Measurements from ENCODE around the gene SAFB.
"Not testable (repeated sequence)": the region's sequence is repeated elsewhere in the genome, so short reads cannot be mapped to it uniquely, and the experiment has no call there.

The SAFB gene

GRCh38 chr19:5684694-5685430, 62.0 kb downstream of the SAFB start:
- no peak for DNase-seq (ENCODE audit: low read depth)

DNA sequence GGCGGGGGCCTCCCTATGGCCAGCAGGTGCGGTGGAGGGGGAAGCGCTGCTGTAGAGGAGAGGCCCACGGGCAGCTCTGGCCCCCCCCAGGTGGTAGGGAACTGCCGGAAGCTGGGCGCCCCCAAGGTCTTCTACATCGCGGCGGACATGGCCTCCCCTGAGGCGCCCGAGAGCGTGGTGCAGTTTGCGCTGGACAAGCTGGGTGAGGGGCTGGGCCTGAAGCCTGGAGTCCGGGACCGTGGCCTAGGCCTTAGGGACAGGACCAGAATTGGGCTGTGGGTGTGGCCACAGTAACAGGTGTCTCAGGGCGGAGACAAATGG, 63.4 kb downstream of the SAFB start:
- DNase-seq (ENCODE audit: low read depth), result no peak

DNA sequence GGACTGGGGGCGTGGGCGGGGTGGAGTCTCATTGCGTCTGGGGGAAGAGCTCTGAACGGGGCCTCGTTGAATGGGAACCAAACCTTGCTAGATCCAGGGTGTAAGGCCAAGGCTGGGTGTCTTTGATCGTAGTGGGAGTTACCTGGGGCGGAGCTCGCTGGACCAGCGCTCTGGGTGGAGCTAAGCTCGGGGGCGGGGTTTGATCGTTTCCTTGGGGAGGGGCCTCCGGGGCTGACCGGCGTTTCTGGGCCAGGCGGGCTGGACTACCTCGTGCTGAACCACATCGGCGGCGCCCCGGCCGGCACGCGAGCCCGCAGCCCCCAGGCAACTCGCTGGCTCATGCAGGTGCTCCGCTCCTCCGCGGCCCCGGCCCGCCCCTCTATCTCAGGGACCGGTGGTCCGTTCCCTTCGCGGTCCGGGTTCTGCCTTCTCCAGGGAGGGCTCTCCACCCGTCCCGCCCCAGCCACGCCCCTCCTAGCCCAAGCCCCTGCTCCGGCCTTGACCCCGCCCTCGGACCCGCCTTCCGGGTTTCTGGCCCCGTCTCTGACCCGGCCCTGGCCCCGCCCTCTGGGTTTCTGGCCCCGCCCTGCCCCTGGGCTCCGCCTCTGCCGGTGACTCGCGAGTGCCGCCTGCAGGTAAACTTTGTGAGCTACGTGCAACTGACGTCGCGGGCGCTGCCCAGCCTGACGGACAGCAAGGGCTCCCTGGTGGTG, 63.9 kb downstream of the SAFB start:
- DNase-seq (ENCODE audit: low read depth), result peak; percentile 81

DNA sequence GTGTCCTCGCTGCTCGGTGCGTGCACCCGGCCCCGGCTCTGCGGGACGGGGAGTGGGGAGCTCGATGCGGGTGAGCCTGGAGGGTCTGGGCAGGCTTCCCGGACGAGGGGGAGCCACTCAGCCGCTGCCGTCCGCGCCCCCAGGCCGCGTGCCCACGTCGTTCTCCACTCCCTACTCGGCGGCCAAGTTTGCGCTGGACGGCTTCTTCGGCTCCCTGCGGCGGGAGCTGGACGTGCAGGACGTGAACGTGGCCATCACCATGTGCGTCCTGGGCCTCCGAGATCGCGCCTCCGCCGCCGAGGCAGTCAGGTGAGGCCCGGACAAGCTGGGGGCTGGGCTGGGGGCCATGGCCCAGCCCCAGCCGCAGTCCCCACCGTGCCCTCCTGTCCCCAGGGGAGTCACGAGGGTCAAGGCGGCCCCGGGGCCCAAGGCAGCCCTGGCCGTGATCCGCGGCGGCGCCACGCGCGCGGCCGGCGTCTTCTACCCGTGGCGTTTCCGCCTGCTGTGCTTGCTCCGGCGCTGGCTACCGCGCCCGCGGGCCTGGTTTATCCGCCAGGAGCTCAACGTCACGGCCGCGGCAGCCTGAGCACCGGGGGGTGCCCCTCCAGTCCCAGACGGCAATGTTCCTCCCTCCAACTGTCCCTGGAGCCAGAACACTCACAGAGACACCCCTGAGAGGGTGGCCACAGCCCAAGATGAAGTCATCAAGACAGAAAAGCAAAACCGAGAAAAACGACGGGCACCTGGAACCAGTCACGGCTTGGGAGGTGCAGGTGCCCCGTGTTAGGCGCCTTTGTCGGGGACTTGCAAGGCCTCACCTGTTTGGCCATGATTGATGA, 64.7 kb downstream of the SAFB start:
- DNase-seq (ENCODE audit: low read depth), result no peak

DNA sequence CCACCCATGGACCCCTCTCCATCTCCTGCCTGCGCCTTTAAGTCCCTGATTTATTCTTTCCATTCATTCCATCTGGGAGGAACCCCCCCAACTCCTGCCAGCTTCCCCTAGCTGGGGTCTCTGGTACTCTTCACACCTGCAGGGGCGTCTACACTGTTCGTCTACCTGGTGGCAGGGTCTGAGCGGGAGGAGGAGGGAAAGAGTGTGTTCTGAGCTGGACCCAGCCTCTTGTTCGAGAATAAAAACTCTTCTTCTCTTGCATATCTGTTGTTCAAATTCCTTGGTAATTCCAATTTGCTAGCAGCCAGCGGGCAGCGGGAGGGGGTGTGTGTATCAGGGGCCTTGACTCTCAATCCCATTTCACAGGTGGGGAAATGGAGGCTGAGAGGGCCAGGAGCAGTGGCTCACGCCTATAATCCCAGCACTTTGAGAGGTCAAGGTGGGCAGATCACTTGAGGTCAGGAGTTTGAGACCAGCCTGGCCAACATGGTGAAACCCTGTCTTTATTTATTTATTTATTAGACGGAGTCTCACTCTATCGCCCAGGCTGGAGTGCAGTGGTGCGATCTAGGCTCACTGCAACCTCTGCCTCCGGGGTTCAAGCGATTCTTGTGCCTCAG, 65.5 kb downstream of the SAFB start:
- DNase-seq (ENCODE audit: low read depth), result not testable (repeated sequence)

- DNase-seq (ENCODE audit: low read depth), result peak; percentile 91
Measured at GRCh38 chr19:5690125-5690954, 67.5 kb downstream of the SAFB start, which contains the start of gene RPL36. Gene RPL36, plus strand, starts transcription at chr19:5690295. Its CDS starts 213 bp downstream, at chr19:5690508.

DNA sequence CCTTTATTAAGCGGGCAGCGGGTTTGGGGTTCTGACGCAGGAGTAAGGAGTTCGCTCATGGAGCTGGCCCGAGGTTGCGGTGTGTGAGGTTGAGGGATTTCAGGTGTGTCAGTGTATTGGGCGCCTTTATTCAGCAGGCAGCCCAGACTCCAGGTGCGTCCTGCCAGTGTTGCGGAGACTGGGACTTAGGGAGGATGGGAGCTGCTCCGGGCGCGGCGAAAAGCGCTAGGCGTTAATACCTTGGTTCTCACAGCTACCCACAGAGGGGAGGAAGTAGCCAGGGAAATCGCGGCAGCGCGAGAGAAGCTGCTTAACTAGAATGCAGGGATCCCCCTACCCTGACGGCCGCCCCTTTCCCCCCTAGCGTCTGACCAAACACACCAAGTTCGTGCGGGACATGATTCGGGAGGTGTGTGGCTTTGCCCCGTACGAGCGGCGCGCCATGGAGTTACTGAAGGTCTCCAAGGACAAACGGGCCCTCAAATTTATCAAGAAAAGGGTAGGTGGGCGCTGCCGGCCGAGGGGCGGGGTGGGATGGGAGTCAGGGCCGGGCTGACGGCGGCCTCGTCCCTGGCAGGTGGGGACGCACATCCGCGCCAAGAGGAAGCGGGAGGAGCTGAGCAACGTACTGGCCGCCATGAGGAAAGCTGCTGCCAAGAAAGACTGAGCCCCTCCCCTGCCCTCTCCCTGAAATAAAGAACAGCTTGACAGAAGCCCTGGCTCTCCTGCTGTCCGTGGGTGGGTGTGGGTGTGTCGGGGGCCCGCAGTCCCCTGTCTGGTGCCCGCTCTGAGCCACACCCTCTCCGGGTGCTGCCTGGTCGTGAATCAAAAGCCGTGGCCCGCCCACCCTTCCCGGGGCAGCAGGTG, 68.3 kb downstream of the SAFB start:
- DNase-seq (ENCODE audit: low read depth), result peak; percentile 48

DNA sequence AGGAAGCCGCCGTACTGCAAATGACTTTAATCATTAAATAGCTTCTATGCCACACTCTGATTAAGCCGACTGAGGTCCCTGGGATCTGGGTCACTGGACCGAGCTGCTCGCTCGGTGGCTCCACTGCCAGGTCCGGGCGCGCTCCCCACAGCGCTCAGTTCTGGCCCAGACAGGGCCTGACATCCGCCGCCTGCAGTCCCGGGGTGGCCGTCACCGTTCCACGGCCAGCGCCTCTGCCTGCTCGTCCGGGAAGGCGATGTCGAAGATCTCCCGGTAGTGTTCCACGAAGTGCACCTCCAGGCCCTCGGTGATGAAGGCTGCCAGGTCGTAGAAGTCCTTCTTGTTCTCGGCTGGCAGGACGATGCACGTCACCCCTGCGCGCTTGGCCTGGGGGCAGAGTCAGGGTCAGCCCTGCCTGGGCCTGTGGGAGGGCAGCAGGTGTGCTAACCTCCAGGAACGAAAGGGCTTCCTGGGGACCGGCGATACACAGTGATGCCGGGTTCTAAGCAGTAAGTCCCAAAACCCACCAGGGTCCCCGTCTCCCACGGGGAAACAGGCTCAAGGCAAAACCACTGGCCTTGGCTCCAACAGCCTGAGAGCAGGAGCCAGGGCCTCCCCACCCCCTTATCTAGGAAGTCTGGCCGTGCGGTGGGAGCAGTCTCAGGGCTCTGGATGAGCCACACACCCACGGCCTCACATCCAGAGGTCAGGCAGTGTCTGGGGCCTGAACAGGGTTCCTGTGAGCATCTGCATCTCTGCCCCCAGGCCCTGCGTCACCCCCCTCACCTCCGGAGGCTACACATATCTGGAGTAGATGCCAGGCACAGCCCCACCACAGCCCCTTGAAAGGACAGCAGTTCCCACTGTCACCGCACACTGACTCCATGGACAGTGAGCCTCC, 69.2 kb downstream of the SAFB start:
- DNase-seq (ENCODE audit: low read depth), result peak; percentile 51

GRCh38 chr19:5692723-5693194, 69.9 kb downstream of the SAFB start:
- DNase-seq (ENCODE audit: low read depth), result no peak

DNA sequence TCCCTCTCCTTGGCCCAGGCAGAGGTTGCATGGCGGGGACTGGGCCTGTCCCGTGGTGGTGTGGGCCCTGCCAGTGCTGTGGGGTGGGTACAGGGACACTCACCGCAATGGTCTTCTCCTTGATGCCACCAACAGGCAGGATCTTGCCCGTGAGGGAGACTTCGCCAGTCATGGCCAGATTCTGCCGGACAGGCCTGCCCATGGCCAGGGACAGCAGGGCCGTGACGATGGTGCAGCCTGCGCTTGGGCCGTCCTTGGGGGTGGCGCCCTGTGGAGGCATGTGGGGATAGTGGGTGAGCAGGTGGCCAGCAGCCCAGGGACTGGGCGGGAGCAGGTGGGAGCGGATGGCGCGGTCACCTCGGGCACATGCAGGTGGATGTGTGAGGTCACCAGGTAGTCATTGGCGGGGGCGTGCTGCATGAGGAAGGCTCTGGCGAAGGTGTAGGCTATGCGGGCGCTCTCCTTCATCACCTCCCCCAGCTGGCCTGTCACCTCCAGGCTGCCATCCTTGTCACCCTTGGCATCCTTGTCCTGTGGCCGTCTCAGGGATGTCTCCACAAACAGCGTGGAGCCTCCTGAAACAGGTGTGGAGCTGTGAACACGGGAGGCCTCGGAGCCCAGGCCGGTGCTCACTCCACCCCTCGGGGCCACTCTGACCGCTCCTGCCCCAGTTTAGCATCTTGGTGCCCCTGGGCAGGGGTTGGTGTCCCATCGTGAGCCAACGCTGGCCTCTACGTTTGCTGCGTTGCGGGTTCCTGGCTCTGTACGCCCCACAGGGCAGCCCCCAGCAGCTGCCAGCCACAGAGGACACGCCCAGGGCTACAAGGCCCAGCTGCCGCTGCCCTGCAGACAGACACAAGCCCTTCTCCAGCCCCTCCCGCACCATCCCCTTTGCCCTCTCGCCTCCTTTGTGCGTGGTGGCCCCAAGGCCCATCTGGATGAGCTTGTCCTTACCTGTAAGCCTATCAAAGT, 70.6 kb downstream of the SAFB start:
- DNase-seq (ENCODE audit: low read depth), result no peak

DNA sequence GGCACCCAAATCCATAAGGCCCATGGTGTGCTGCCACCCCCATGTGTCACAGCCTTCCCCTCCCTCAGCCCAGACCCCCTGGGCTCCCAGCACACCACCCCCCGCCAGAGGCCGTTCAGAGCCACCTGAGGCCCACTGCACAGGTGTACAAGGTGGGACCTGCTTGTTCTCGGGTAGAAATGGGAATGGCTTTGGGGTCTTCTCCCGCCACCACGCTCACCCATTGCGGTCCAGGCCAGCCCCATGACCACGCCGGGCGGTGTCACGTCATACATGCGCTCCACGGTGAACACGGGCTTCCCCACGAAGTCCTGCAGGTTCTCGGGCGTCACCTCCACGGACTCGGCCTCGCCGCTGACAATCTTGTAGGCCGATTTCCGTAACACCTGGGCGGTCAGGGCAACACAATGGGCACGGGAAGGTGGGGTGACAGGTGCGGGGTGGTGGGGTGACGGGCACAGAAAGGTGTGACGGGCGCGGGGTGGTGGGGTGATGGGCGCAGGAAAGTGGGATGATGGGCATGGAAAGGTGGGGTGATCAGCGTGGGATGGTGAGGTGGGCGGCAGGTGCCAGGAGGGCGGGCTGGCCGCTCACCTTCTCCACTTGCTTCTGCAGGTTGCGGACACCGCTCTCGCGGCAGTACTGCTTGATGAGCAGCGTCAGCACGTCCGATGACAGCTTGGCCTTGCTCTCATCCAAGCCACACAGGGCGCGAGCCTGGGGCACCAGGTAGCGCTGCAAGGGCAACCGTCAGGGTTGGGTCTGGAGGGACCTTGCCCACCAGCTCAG, 71.5 kb downstream of the SAFB start:
- no peak for DNase-seq (ENCODE audit: low read depth)

DNA sequence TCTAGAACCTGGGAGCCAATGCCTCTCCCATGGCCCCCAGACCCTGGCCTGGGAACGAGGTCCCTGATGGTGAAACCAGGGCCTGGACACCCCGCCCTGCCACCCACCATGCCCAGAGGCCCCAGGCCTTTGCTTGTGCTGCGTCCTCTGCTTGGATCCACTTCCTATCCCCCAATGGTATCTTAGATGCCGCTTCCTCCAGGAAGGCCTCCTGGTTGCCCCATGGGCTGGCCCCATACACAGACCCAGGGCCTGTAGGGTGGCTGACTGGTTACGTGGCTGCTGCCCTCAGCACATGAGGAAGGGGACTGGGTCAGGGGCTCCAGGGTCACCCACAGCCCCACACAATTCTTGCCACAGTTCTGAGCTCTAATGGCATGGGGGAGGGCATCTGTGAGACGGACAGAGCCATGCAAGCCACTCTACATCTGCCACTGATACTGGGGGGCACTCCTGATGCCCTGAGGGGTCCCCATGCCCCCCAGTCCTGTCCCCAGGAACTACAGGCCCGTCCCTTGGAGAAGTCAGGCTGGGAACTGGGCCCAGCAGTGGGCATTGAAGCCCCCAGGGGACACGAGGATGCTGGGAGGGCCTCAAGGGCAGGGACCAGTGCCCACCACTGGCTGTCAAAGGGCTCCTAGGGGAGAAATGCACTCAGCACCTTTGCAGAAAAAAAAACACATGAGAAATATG, 72.2 kb downstream of the SAFB start:
- DNase-seq (ENCODE audit: low read depth), result no peak

- DNase-seq (ENCODE audit: low read depth), result no peak
Measured at GRCh38 chr19:5695649-5696195, 72.8 kb downstream of the SAFB start.

DNA sequence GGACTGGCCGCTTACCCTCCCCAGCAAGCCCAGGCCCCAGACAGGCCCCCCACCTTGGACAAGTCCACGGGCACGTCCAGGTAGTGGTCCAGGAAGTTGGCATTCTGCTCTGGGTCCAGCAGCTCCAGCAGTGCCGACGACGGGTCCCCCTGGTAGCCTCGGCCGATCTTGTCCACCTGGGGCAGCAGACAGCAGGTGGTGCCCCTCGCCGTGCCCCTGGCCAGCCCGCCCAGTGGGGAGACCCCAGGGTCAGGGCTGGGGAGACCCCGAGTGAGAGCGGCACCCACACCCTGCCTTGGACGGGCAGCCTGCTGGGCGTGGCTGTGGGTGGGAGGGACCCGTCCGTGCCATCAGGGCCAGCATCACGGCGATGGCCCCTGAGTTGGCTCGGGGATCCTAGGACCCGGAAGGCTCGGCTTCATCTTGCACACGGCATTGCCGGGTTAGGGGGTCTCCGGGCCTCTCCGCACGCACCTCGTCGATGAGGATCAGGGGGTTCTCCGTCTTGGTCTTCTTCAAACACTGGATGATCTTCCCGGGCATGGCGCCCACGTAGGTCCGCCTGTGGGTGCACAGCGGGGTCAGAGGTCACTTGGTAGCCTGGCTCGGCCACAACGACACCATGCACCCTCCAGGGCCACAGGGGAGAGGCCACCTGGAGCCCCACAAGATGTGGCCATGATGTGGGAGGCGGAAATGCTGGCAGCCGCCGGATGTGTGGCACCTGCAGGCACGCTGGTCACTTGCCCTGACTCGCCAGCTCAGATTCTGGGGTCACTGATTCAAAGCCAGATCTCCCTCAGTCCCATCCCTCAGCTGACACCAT, 73.5 kb downstream of the SAFB start:
- DNase-seq (ENCODE audit: low read depth), result no peak

Data from amniotic epithelial cell (primary cell).